Stimulated activated CD4-positive, alpha-beta T cell treated with anti-CD3 and anti-CD28 coated beads, Interleukin-2, amount 100 ng/mL, for 4 hours (primary cell): Measurements from ENCODE around the gene PTH.

Experiments
- DNase-seq: peaks from one replicate; pipeline ENCODE4 v3.0.0-alpha.2; 2020; ENCODE audit warnings: low read depth

Gene PTH

DNA sequence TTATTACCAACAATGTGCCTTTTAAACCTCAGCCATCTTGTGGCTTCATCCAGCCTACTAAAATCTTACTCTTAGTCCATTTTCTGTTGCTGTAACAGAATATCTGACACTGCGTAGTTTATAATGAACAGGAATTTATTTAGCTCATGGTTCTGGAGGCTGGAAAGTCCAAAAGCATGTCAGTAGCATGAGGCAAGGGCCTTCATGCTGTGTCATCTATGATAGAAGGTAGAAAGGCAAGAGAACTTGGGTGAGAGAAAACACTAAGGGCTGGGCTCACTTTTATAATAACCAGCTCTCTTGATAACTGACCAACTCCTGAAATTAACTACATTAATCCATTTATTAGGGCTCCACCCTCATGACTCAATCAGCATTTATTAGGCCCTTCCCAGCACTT is 46.3 kb downstream of the PTH start:
- DNase-seq = no peak

DNA sequence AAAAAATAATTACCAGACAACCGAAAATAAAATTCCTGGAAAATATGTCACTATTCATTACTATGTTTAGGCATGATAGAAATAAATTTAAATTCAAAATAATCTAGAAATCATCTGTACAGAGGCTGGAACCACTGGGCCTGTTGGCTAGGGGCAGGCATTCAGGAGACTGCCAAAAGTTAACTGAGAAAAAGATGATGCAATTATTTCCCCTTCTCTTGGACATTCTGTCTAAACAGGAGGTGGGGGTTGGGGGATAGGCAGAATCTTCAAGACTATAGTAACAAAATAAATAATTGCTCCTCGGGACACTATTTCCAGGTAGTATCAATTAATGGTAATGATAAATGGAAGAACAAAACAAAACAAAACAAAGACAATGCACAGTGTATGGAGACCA is 46.9 kb downstream of the PTH start:
- DNase-seq = no peak

DNA sequence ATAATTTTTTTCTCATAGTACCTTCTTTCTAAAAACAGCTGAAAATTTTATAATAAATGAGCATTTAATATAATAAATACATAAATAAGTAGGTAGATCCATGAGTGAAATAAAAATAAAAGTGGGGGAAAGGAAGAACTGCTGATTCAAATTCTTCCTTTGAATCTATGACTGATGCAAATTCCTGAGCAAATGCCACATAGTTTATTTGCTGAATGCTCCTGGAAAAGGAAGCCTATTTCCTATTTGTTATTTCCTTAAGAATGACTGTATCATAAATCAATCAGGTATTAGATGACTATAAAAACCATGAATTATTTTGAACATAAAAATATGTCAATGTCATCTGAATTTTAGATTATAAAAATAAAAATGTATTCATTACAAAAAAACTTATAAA is 49.4 kb downstream of the PTH start:
- DNase-seq = no peak

DNA sequence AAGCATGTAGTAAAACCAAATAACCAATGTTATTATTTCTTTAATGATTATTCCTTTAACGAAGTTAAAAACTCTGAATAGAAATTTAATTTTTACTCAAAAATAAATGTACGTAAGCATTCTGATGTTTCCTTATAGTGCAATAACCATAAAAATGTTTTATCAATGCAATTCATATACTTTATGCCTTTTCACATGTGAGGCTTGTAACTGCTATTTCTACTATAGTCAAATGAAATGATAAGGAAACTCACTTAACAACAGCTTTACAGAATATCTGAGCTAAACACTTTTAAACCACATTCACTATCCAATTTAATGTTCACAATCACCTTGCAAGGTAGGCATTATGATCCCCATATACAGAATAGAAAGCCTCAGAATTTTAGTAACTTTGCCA is 50.2 kb downstream of the PTH start:
- DNase-seq = no peak
